ENCODE data around the gene MGRN1. TPM values are rescaled to one million over a fixed set of nuclear protein-coding genes. Genes with fewer than 3 reads are reported as not detected.

The MGRN1 gene
- total and polyA plus RNA-seq, 2 donors (not counting 3 experiments of a cell fraction or from before 2014, with no cell fraction given) = 15.6 to 73.0 TPM

GRCh38 chr16:4698321-4699045, 73.9 kb downstream of the MGRN1 start:
- no peak for FAIRE-seq
- no peaks in the 10 kb centered on the region for H3K79me2 ChIP-seq (ENCODE audit: control insufficient read depth, insufficient read depth, low read length)
- H3K9me3 ChIP-seq (replicated peaks; ENCODE audit: control insufficient read depth, insufficient read depth, low read length) = no peaks in the 10 kb centered on the region
- BruUV-seq (replicated peaks) = no TSS peak
- no peaks in the 10 kb centered on the region for H3K27me3 ChIP-seq (ENCODE audit: control insufficient read depth in 2 of 2, insufficient read depth in 2 of 2, low read length in 2 of 2)
- no peaks in the 10 kb centered on the region for H3K4me1 ChIP-seq (ENCODE audit: control insufficient read depth, extremely low read depth, insufficient read depth, low read length)
- H4K20me1 ChIP-seq (replicated peaks; ENCODE audit: control insufficient read depth, extremely low read depth, insufficient read depth, low read length) = no peaks in the 10 kb centered on the region
- H3K27ac ChIP-seq (ENCODE audit: insufficient read depth, low read depth, low read length) = no peak overlapping the region
- no peak overlapping the region for H3K4me2 ChIP-seq (ENCODE audit: insufficient read depth, low read length)
- no peak overlapping the region for H2AFZ ChIP-seq (ENCODE audit: low read depth, low read length)
- intact Hi-C loops (cut with micrococcal nuclease) (no loop called here), dilution Hi-C loops (cut with MboI; ENCODE audit: extremely low pct_ligation_motif_present, low sequenced_read_pairs) (no loop called here)
- no peak for DNase-seq (ENCODE audit: low read depth, low spot score)
- TF ChIP-seq JUN (IDR thresholded peaks at IDR 0.05; ENCODE audit: borderline replicate concordance, insufficient read depth, insufficient read length, low read depth) (no peak), POLR2A (IDR thresholded peaks at IDR 0.05; ENCODE audit: low read depth, low read length) (no peak), CTCF (IDR thresholded peaks at IDR 0.05; ENCODE audit: extremely low read depth in 1 of 2, insufficient read depth in 1 of 2, low read depth in 1 of 2, low read length in 2 of 2) (no peak), GATA2 (IDR thresholded peaks at IDR 0.05; ENCODE audit: insufficient read depth, insufficient read length, low read depth, low read length) (no peak), EZH2 (IDR thresholded peaks at IDR 0.05; ENCODE audit: borderline replicate concordance, low read depth, low read length, severe bottlenecking) (no peak), MAX (IDR thresholded peaks at IDR 0.05; ENCODE audit: insufficient read depth, insufficient read length) (no peak), MYC (IDR thresholded peaks at IDR 0.05; ENCODE audit: low read depth, low read length) (no peak), FOS (IDR thresholded peaks at IDR 0.05; ENCODE audit: borderline replicate concordance, insufficient read depth, low read length) (no peak), POLR2AphosphoS5 (IDR thresholded peaks at IDR 0.05; ENCODE audit: insufficient read depth, low read depth, low read length) (no peak)
- POLR2A ChIA-PET = no interaction called here
- no peak overlapping the region for H3K9ac ChIP-seq (replicated peaks; ENCODE audit: extremely low read depth, insufficient read depth, low read length)
- CTCF ChIA-PET = no interaction called here
- H3K36me3 ChIP-seq (ENCODE audit: control insufficient read depth in 2 of 2, extremely low read depth in 1 of 2, insufficient read depth in 2 of 2, low read length in 2 of 2) = peaks cover 3 to 38% of the 10 kb centered on the region in 2 experiments
- H3K9me1 ChIP-seq (replicated peaks; ENCODE audit: control insufficient read depth, extremely low read depth, insufficient read depth, low read length) = no peaks in the 10 kb centered on the region
- H3K4me3 ChIP-seq (replicated peaks in 1 of 3; ENCODE audit: insufficient read depth in 1 of 3, low read depth in 1 of 3, low read length in 3 of 3) = no peak overlapping the region

All from endothelial cell of umbilical vein (primary cell).